BE2C (cell line): Measurements from ENCODE around the gene NOTCH1.

Experiments used
- DNase-seq: peaks from one replicate; pipeline ENCODE4 v3.0.0-alpha.2; 2020
- H3K27me3 ChIP-seq: fragments of 250-450 bp; sonication (Bioruptor Pico); 2 replicates; pipeline ENCODE4 v1.5.1; 2020; ENCODE audit warnings: mild to moderate bottlenecking
- H3K36me3 ChIP-seq: fragments of 250-450 bp; sonication (Bioruptor Pico); 2 replicates; pipeline ENCODE4 v1.5.1; 2020; ENCODE audit warnings: mild to moderate bottlenecking
- H3K4me1 ChIP-seq: fragments of 250-450 bp; sonication (Bioruptor Pico); 2 replicates; pipeline ENCODE4 v1.5.1; 2020
- H3K4me3 ChIP-seq: 2 replicates; pipeline ENCODE4 v1.5.1; 2011; ENCODE audit warnings: low read depth, low read length
- H3K9me3 ChIP-seq: fragments of 250-450 bp; sonication (Bioruptor Pico); 2 replicates; pipeline ENCODE4 v1.5.1; 2020
- CTCF ChIP-seq: IDR thresholded peaks from 2 replicates; pipeline ENCODE4 v1.5.1; 2012; ENCODE audit warnings: mild to moderate bottlenecking, low read depth, low read length

NOTCH1 gene

GRCh38 chr9:136476369-136477150, 69.3 kb downstream of the NOTCH1 start:
- no peak for DNase-seq
- Histone ChIP-seq H3K4me3 (no peak overlapping the region), H3K9me3 (no peaks in the 10 kb centered on the region), H3K36me3 (peaks cover 64% of the 10 kb centered on the region), H3K4me1 (no peaks in the 10 kb centered on the region), H3K27me3 (no peaks in the 10 kb centered on the region)
- TF ChIP-seq CTCF = no peak

GRCh38 chr9:136474974-136475865, 70.6 kb downstream of the NOTCH1 start:
- peaks cover 78% of the 10 kb centered on the region for H3K36me3 ChIP-seq
- H3K4me3 ChIP-seq = no peak overlapping the region
- H3K27me3 ChIP-seq = no peaks in the 10 kb centered on the region
- H3K9me3 ChIP-seq = no peaks in the 10 kb centered on the region
- no peak for DNase-seq
- no peak for TF ChIP-seq CTCF
- H3K4me1 ChIP-seq = no peaks in the 10 kb centered on the region

- DNase-seq = no peak
- no peaks in the 10 kb centered on the region for H3K4me1 ChIP-seq
- no peaks in the 10 kb centered on the region for H3K27me3 ChIP-seq
- no peak overlapping the region for H3K4me3 ChIP-seq
- no peak for TF ChIP-seq CTCF
- H3K36me3 ChIP-seq = peaks cover 88% of the 10 kb centered on the region
- no peaks in the 10 kb centered on the region for H3K9me3 ChIP-seq
These were observed 71.7 kb downstream of the NOTCH1 start for GRCh38 chr9:136474021-136474640.

- Histone ChIP-seq H3K4me3 (no peak overlapping the region), H3K36me3 (peaks cover 90% of the 10 kb centered on the region), H3K27me3 (no peaks in the 10 kb centered on the region), H3K9me3 (no peaks in the 10 kb centered on the region), H3K4me1 (no peaks in the 10 kb centered on the region)
- TF ChIP-seq CTCF = no peak
- no peak for DNase-seq
These were observed 72.5 kb downstream of the NOTCH1 start for GRCh38 chr9:136473354-136473721.

GRCh38 chr9:136472640-136473353, 73.1 kb downstream of the NOTCH1 start:
- Histone ChIP-seq H3K36me3 (peaks cover 93% of the 10 kb centered on the region), H3K9me3 (no peaks in the 10 kb centered on the region), H3K4me3 (no peak overlapping the region), H3K4me1 (no peaks in the 10 kb centered on the region), H3K27me3 (no peaks in the 10 kb centered on the region)
- no peak for TF ChIP-seq CTCF
- DNase-seq = no peak
